Transverse colon (tissue), 4 donors: Measurements from ENCODE around the gene CCM2. TPM values are rescaled to one million over a fixed set of nuclear protein-coding genes. Genes with fewer than 3 reads are reported as not detected.
"Not testable (repeated sequence)": the region's sequence is repeated elsewhere in the genome, so short reads cannot be mapped to it uniquely, and the experiment has no call there.

Experiments
- DNase-seq: peaks from one replicate; pipeline ENCODE4 v3.0.0-alpha.2; 2019
- H3K27ac ChIP-seq, 4 donors: fragments of 200-600 bp; sonication (generic); 2 replicates each; pipeline ENCODE4 v1.5.1; 2016 to 2018; ENCODE audit warnings: inconsistent platforms in 4 of 4
- H3K27me3 ChIP-seq: fragments of 200-600 bp; sonication (generic); 2 replicates; pipeline ENCODE4 v1.5.1; 2017; ENCODE audit warnings: inconsistent platforms
- H3K36me3 ChIP-seq, 4 donors: fragments of 200-600 bp; sonication (generic); 2 replicates each; pipeline ENCODE4 v1.5.1; 2017 to 2019; ENCODE audit warnings: inconsistent platforms in 4 of 4
- H3K4me1 ChIP-seq, 4 donors: fragments of 200-600 bp; sonication (generic); 2 replicates each; pipeline ENCODE4 v1.5.1; 2017 to 2020; ENCODE audit warnings: inconsistent platforms in 4 of 4
- H3K4me3 ChIP-seq, 4 donors: fragments of 200-600 bp; sonication (generic); 1 replicate in 1 of 4; 2 replicates in 3 of 4; pipeline versions ENCODE4 v1.5.1 to v1.6.1; 2017 to 2019; ENCODE audit warnings: inconsistent platforms in 4 of 4
- H3K9me3 ChIP-seq, 2 donors: fragments of 200-600 bp; sonication (generic); 2 replicates each; pipeline ENCODE4 v1.5.1; 2017 to 2019; ENCODE audit warnings: inconsistent platforms in 2 of 2
- CTCF ChIP-seq, 5 experiments: fragments of 200-600 bp in 3 of 5; fragments of 450-650 bp in 2 of 5; sonication (generic) in 3 of 5; IDR thresholded peaks; 1 replicate in 2 of 5; 2 replicates in 3 of 5; pipeline ENCODE4 v1.5.1; 2016 to 2017; ENCODE audit warnings: antibody characterized with exemption in 5 of 5, inconsistent platforms in 3 of 5, mild to moderate bottlenecking in 2 of 5, moderate library complexity in 1 of 5
- EP300 ChIP-seq: sonication (generic); formaldehyde crosslinking; IDR thresholded peaks from one replicate; pipeline ENCODE4 v1.6.1; 2017; ENCODE audit warnings: antibody characterized with exemption, low read depth
- POLR2A ChIP-seq: fragments of 450-650 bp; IDR thresholded peaks from one replicate; pipeline ENCODE4 v1.6.1; 2016; ENCODE audit warnings: antibody characterized with exemption, mild to moderate bottlenecking, moderate library complexity
- POLR2AphosphoS5 ChIP-seq, 3 donors: sonication (generic); formaldehyde crosslinking; IDR thresholded peaks; one replicate each; pipeline ENCODE4 v1.6.1; 2016; ENCODE audit warnings: antibody characterized with exemption in 3 of 3
- WGBS, 2 donors: methylation state at CpG; one replicate each; pipeline ENCODE4 v1.1.5; 2018; ENCODE audit warnings: low coverage in 1 of 2; 5-methylcytosine and 5-hydroxymethylcytosine counted together
- in situ Hi-C, 4 donors: fragments of 200-750 bp; cut with MboI; loops; one replicate each; pipeline versions ENCODE4 v1.15.0 to v1.15.1; 2017; ENCODE audit warnings: low sequenced_read_pairs in 3 of 4, low pct_ligation_motif_present in 1 of 4, low pct_unique_long_range_greater_than_20kb in 1 of 4
- intact Hi-C: fragments of 100-400 bp; cut with DNase I; formaldehyde crosslinking; loops from one replicate; pipeline ENCODE4 v1.15.1; 2023; ENCODE audit warnings: low total_unique reads
- total RNA-seq, 4 donors: library from RNA; depleted of rRNA; stranded (reverse); fragments of >200 nt; gene quantifications; one replicate each; pipeline ENCODE4 v1.1.0, GENCODE V29; 2016

The CCM2 gene
- total RNA-seq, 4 donors from 2014 or later: 40.4 to 76.4 (median 47.8) TPM

DNA sequence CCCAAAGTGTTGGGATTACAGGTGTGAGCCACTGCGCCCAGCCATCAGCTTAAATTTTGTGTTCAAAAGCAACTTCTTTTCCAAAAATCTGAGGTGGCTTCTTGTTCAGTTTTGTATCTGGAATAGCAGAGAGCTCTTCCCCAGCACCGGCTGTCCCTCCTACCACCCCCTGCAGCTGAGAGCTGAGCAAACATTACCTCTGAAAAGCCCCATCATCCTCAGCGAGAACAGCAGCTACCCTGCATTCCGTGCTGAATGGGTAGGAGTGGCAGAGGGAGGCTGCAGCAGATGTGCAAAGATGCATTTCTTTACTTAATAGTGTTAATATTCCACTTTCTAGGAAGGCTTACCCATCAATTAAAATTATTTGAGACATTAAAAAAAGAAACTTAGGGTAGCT, 31.8 kb downstream of the CCM2 start:
- intact Hi-C loops (no loop called here), in situ Hi-C loops (no loop called here)
- no peak overlapping the region for H3K4me3 ChIP-seq
- no peak for TF ChIP-seq POLR2AphosphoS5 (IDR thresholded peaks at IDR 0.05)
- TF ChIP-seq CTCF (IDR thresholded peaks at IDR 0.05): no peak
- no peak for TF ChIP-seq EP300
- no peak for TF ChIP-seq POLR2A
- H3K9me3 ChIP-seq: no peaks in the 10 kb centered on the region
- H3K27me3 ChIP-seq: no peaks in the 10 kb centered on the region
- WGBS, 2 donors: 87 to 92% methylated on average over 4 of the region's 4 CpGs
- peaks cover 4 to 21% (median 10%) of the 10 kb centered on the region in 4 donors for H3K4me1 ChIP-seq
- H3K27ac ChIP-seq: no peak overlapping the region
- DNase-seq: no peak
- no peaks in the 10 kb centered on the region for H3K36me3 ChIP-seq

DNA sequence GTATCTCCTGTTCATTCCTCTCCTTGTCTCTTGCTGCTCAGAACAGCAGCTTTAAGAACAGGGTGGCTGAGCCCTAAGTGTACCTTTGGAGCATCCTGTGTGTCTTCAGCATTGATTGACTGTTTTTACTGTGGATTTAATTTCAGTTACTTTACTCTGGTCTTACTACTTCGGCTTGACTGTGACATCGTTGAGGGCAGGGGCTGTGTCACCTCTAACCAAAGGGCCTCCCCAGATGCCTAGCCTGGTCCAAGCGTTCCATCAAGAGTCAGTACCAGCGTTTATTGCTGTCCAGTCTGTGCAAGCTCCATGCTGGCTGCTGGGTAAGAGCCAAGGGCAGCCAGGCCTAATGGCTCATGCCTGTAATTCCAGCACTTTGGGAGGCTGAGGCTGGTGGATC, 32.4 kb downstream of the CCM2 start:
- in situ Hi-C loops (no loop called here), intact Hi-C loops (no loop called here)
- no peaks in the 10 kb centered on the region for H3K36me3 ChIP-seq
- H3K27me3 ChIP-seq: no peaks in the 10 kb centered on the region
- no peaks in the 10 kb centered on the region for H3K9me3 ChIP-seq
- no peak for DNase-seq
- no peak overlapping the region for H3K4me3 ChIP-seq
- 83 to 100% methylated on average over 2 to 4 of the region's 4 CpGs for WGBS, 2 donors
- TF ChIP-seq POLR2A (no peak), CTCF (IDR thresholded peaks at IDR 0.05) (no peak), POLR2AphosphoS5 (IDR thresholded peaks at IDR 0.05) (no peak), EP300 (no peak)
- H3K4me1 ChIP-seq: peaks cover 4 to 21% (median 10%) of the 10 kb centered on the region in 4 donors
- no peak overlapping the region for H3K27ac ChIP-seq

DNA sequence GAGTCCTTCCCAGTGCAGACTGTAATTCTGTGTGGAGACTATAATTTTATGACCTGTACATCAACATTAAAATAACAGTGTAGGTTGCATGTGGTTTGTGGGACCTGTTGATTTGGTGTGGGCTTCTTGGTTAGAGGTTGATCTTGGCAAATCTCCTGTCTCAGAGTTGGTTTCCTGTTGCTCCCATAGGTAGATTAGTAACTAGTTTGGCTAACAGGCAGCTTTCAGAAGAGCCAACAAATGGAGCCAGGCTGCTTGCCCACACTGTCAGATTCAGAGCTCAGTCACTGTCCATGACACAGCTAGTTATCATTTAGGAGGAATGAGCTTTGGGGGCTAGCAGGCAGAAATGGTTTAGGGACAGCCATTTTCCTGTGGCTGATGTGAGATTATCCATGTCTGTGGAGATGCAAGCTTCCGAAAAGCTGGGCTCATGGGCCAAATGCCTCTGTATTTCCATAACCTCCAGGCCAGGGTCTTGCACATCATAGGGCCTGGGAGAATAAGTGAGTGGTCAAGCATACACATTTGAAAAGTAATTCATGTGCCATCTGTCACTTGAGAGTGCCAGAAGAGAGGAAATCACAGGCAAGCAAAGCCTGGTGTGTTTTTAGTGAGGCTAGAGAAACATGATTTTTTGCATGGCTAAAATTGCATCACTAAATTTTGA, 33.4 kb downstream of the CCM2 start:
- 80 to 83% methylated on average over 1 of the region's 1 CpG for WGBS, 2 donors
- peaks cover 0 to 3% (median 0%) of the 10 kb centered on the region in 4 donors for H3K36me3 ChIP-seq
- no peaks in the 10 kb centered on the region for H3K9me3 ChIP-seq
- in situ Hi-C loops: no loop called here
- H3K4me3 ChIP-seq: no peak overlapping the region
- TF ChIP-seq CTCF (IDR thresholded peaks at IDR 0.05): no peak
- TF ChIP-seq POLR2A: no peak
- TF ChIP-seq POLR2AphosphoS5 (IDR thresholded peaks at IDR 0.05): no peak
- TF ChIP-seq EP300: no peak
- peaks cover 4 to 21% (median 10%) of the 10 kb centered on the region in 4 donors for H3K4me1 ChIP-seq
- intact Hi-C loops: no loop called here
- DNase-seq: no peak
- no peaks in the 10 kb centered on the region for H3K27me3 ChIP-seq
- H3K27ac ChIP-seq: no peak overlapping the region

DNA sequence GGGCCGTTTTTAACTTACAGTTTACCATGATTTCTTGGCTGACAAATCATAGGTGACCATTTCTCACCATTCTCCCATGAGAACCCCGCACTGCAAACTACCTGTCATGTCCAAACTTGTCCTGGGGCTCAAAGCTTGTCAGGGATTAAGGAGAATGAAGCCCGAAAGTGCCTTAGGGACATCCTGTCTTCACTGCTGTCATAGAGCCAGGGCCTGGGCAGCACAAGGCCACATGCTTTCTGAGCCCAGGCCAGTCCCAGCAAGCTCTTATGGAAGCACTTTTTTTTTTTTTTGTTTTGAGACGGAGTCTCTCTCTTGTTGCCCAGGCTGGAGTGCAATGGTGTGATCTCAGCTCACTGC, 33.9 kb downstream of the CCM2 start:
- 86 to 94% methylated on average over 4 of the region's 4 CpGs for WGBS, 2 donors
- Histone ChIP-seq H3K27me3 (no peaks in the 10 kb centered on the region), H3K9me3 (no peaks in the 10 kb centered on the region), H3K27ac (no peak overlapping the region), H3K4me1 (peaks cover 4 to 21% (median 10%) of the 10 kb centered on the region in 4 donors), H3K4me3 (no peak overlapping the region), H3K36me3 (peaks cover 0 to 6% (median 0%) of the 10 kb centered on the region in 4 donors)
- in situ Hi-C loops: no loop called here
- no peak for TF ChIP-seq CTCF (IDR thresholded peaks at IDR 0.05)
- TF ChIP-seq EP300: no peak
- TF ChIP-seq POLR2A: no peak
- no peak for TF ChIP-seq POLR2AphosphoS5 (IDR thresholded peaks at IDR 0.05)
- intact Hi-C loops: no loop called here
- no peak for DNase-seq

- WGBS, 2 donors: 92% methylated on average over 5 of the region's 5 CpGs; no CpG with 5 or more reads in 1 of the 2 donors
- intact Hi-C loops, H3K27ac ChIP-seq, DNase-seq, H3K9me3 ChIP-seq, in situ Hi-C loops, H3K27me3 ChIP-seq, H3K4me3 ChIP-seq: not testable (repeated sequence)
- H3K4me1 ChIP-seq: peaks cover 4 to 21% (median 10%) of the 10 kb centered on the region in 4 donors
- peaks cover 0 to 13% (median 0%) of the 10 kb centered on the region in 4 donors for H3K36me3 ChIP-seq
These were observed 34.7 kb downstream of the CCM2 start for GRCh38 chr7:45034710-45035109.
